Kidney (tissue), 14 donors: Measurements from ENCODE around the gene IMMP2L. TPM values are rescaled to one million over a fixed set of nuclear protein-coding genes. Genes with fewer than 3 reads are reported as not detected.

Experiments used
- DNase-seq, 5 donors: peaks; one replicate each; pipeline ENCODE4 v3.0.0-alpha.2; 2013 to 2020
- FAIRE-seq: peaks from 2 replicates; lab custom pipeline; 2012; peaks lifted over from hg19 to GRCh38; lab: Jason Lieb, UNC
- H3K27ac ChIP-seq, 2 donors: one replicate each; pipeline ENCODE4 v1.7.0; 2013; ENCODE audit warnings: low read depth in 2 of 2, low read length in 2 of 2, inconsistent platforms in 1 of 2
- H3K27me3 ChIP-seq: one replicate; pipeline ENCODE4 v1.7.1; 2013; ENCODE audit warnings: low read length, inconsistent platforms; ENCODE audit not compliant: control insufficient read depth, insufficient read depth
- H3K36me3 ChIP-seq, 3 donors: one replicate each; pipeline versions ENCODE4 v1.7.0 to v1.7.1; 2013; ENCODE audit warnings: low read length in 3 of 3, control low read depth in 1 of 3, inconsistent platforms in 1 of 3; ENCODE audit not compliant: insufficient read depth in 3 of 3, control insufficient read depth in 2 of 3
- H3K4me1 ChIP-seq, 3 donors: one replicate each; pipeline versions ENCODE4 v1.7.0 to v1.7.1; 2013; ENCODE audit warnings: low read length in 3 of 3, inconsistent platforms in 1 of 3, low read depth in 1 of 3; ENCODE audit not compliant: control insufficient read depth in 2 of 3, insufficient read depth in 2 of 3
- H3K4me3 ChIP-seq, 3 donors: one replicate each; pipeline versions ENCODE4 v1.7.0 to v1.8.1; 2013; ENCODE audit warnings: low read length in 3 of 3, control low read depth in 1 of 3, inconsistent platforms in 1 of 3
- H3K9ac ChIP-seq, 3 donors: one replicate each; pipeline versions ENCODE4 v1.7.0 to v1.7.1; 2013; ENCODE audit warnings: low read length in 3 of 3, control low read depth in 1 of 3, inconsistent platforms in 1 of 3
- H3K9me3 ChIP-seq, 3 donors: one replicate each; pipeline versions ENCODE4 v1.7.0 to v1.7.1; 2013; ENCODE audit warnings: low read length in 3 of 3, control low read depth in 1 of 3, inconsistent platforms in 1 of 3; ENCODE audit not compliant: control insufficient read depth in 2 of 3, insufficient read depth in 1 of 3
- CTCF ChIP-seq: IDR thresholded peaks from 3 replicates; pipeline ENCODE4 v1.5.1; 2012; ENCODE audit warnings: mild to moderate bottlenecking, moderate library complexity, borderline replicate concordance; ENCODE audit not compliant: insufficient read depth; ENCODE audit errors: extremely low read depth
- intact Hi-C: fragments of 100-400 bp; cut with DNase I; formaldehyde crosslinking; loops from one replicate; pipeline ENCODE4 v1.11.1; 2022
- polyA plus RNA-seq: library from polyadenylated mRNA; stranded (reverse); fragments of 350-450 nt; fragmentation: Illumina TruSeq; extraction: RNeasy Lipid Tissue Mini Kit (QIAGEN cat#74804); gene quantifications from one replicate; pipeline ENCODE4 v1.2.3, GENCODE V29; 2014; ENCODE audit warnings: low read depth, low replicate concordance; ENCODE audit not compliant: insufficient read depth
- total RNA-seq: library from RNA; stranded (reverse); fragmentation: NEBNext Ultra II Directional; extraction: Animal tissue kit (Norgen Biotek cat#: 25700); gene quantifications from one replicate; pipeline ENCODE4 v1.2.1, GENCODE V29; 2021
- donor health status: control.
- donor health status: control.
- donor health status: control.
- donor health status: control.
- donor health status: control.
- donor health status: DM: yes; HTN: yes; CAD: no.
- donor health status: Normal renal cell carcinoma (clear cell type).

The IMMP2L gene
- total and polyA plus RNA-seq, 2 donors from 2014 or later = 46.4 to 52.1 TPM

GRCh38 chr7:110994028-110994967 lies 568.0 kb downstream of the IMMP2L start:
- H3K9ac ChIP-seq = no peak overlapping the region
- H3K27ac ChIP-seq = no peak overlapping the region
- TF ChIP-seq CTCF = no peak
- H3K27me3 ChIP-seq = no peaks in the 10 kb centered on the region
- H3K36me3 ChIP-seq = no peaks in the 10 kb centered on the region
- no peaks in the 10 kb centered on the region for H3K9me3 ChIP-seq
- H3K4me3 ChIP-seq = no peak overlapping the region
- DNase-seq = no peak
- no peaks in the 10 kb centered on the region for H3K4me1 ChIP-seq
- no peak for FAIRE-seq
- intact Hi-C loops = no loop called here

- no peak overlapping the region for H3K27ac ChIP-seq
- no peaks in the 10 kb centered on the region for H3K27me3 ChIP-seq
- intact Hi-C loops = no loop called here
- DNase-seq = no peak
- H3K4me3 ChIP-seq = no peak overlapping the region
- H3K4me1 ChIP-seq = no peaks in the 10 kb centered on the region
- no peak for TF ChIP-seq CTCF
- no peak for FAIRE-seq
- no peaks in the 10 kb centered on the region for H3K36me3 ChIP-seq
- H3K9me3 ChIP-seq = no peaks in the 10 kb centered on the region
- no peak overlapping the region for H3K9ac ChIP-seq
Measured at GRCh38 chr7:110988890-110989501, 573.3 kb downstream of the IMMP2L start.

GRCh38 chr7:110988348-110988747 lies 573.9 kb downstream of the IMMP2L start:
- DNase-seq (no peak), FAIRE-seq (no peak)
- intact Hi-C loops = no loop called here
- no peak for TF ChIP-seq CTCF
- no peak overlapping the region for H3K4me3 ChIP-seq
- no peaks in the 10 kb centered on the region for H3K4me1 ChIP-seq
- no peaks in the 10 kb centered on the region for H3K9me3 ChIP-seq
- no peak overlapping the region for H3K9ac ChIP-seq
- no peaks in the 10 kb centered on the region for H3K36me3 ChIP-seq
- H3K27me3 ChIP-seq = no peaks in the 10 kb centered on the region
- H3K27ac ChIP-seq = no peak overlapping the region
